CD4-positive, alpha-beta T cell (primary cell): ENCODE measurements around the gene PDE3B. TPM values are rescaled to one million over a fixed set of nuclear protein-coding genes. Genes with fewer than 3 reads are reported as not detected.

Experiments
- ATAC-seq: fragments of 200-7000 bp; cut with Tn5 transposase; one replicate; pipeline ENCODE4 v1.10.0; 2022; ENCODE audit warnings: mild to moderate bottlenecking; ENCODE audit not compliant: poor library complexity
- CTCF ChIA-PET: fragments of 350-600 bp; sonication (Branson Sonifier 250); formaldehyde crosslinking; loops from one replicate; lab custom pipeline; 2021; ENCODE audit warnings: antibody characterized with exemption, inconsistent platforms; lab: Charles Lee
- POLR2A ChIA-PET: fragments of 350-600 bp; sonication (Branson Sonifier 250); formaldehyde crosslinking; loops from one replicate; lab custom pipeline; 2021; ENCODE audit warnings: antibody characterized with exemption, inconsistent platforms; lab: Charles Lee
- DNase-seq, 14 experiments: peaks; one replicate each; pipeline ENCODE4 v3.0.0-alpha.2; 2013 to 2020; ENCODE audit warnings: mixed read lengths in 2 of 14
- H3K27ac ChIP-seq, 2 donors: one replicate each; pipeline versions ENCODE4 v1.5.1 to v1.7.0; 2013; ENCODE audit warnings: low read length in 2 of 2, low read depth in 1 of 2, mild to moderate bottlenecking in 1 of 2
- H3K27me3 ChIP-seq, 2 experiments: 1 replicate in 1 of 2; 2 replicates in 1 of 2; pipeline versions ENCODE4 v1.6.1 to v1.7.0; 2013; ENCODE audit warnings: low read length in 2 of 2, control low read depth in 1 of 2, mild to moderate bottlenecking in 1 of 2, moderate library complexity in 1 of 2; ENCODE audit not compliant: insufficient read depth in 2 of 2, control insufficient read depth in 1 of 2
- H3K36me3 ChIP-seq: one replicate; pipeline ENCODE4 v1.6.1; 2013; ENCODE audit warnings: low read length, control low read depth; ENCODE audit not compliant: insufficient read depth
- H3K4me1 ChIP-seq: one replicate; pipeline ENCODE4 v1.6.1; 2013; ENCODE audit warnings: low read length, control low read depth; ENCODE audit not compliant: insufficient read depth
- H3K4me3 ChIP-seq: one replicate; pipeline ENCODE4 v1.5.1; 2013; ENCODE audit warnings: mild to moderate bottlenecking, low read length, moderate library complexity
- H3K9me3 ChIP-seq, 2 experiments: 1 replicate in 1 of 2; 2 replicates in 1 of 2; pipeline versions ENCODE4 v1.6.1 to v1.7.0; 2013; ENCODE audit warnings: low read length in 2 of 2, mild to moderate bottlenecking in 2 of 2, control low read depth in 1 of 2, moderate library complexity in 1 of 2; ENCODE audit not compliant: control insufficient read depth in 1 of 2, insufficient read depth in 1 of 2
- H3K27ac Mint-ChIP-seq: one replicate; pipeline ENCODE4 v1.8.0; 2020; ENCODE audit warnings: mixed read lengths
- H3K27me3 Mint-ChIP-seq: one replicate; pipeline ENCODE4 v1.8.0; 2021; ENCODE audit warnings: mixed read lengths
- H3K36me3 Mint-ChIP-seq: one replicate; pipeline ENCODE4 v1.8.0; 2021; ENCODE audit warnings: low read depth, mixed read lengths
- H3K4me1 Mint-ChIP-seq: one replicate; pipeline ENCODE4 v1.8.0; 2021; ENCODE audit warnings: low read depth, mixed read lengths
- H3K4me3 Mint-ChIP-seq: one replicate; pipeline ENCODE4 v1.8.0; 2020; ENCODE audit warnings: mild to moderate bottlenecking, mixed read lengths
- H3K9me3 Mint-ChIP-seq: one replicate; pipeline ENCODE4 v1.8.0; 2020; ENCODE audit warnings: mixed read lengths
- intact Hi-C, 2 experiments: fragments of 100-400 bp; cut with DNase I in 1 of 2; cut with micrococcal nuclease in 1 of 2; formaldehyde crosslinking; loops; one replicate each; pipeline versions ENCODE4 v1.15.1 to v1.9.0; 2023 to 2025; cut with DNase I, micrococcal nuclease
- total RNA-seq, 174 experiments: library from RNA in 2 of 174; stranded (reverse) in 2 of 174; gene quantifications; one replicate each; pipeline ENCODE4 v1.2.3 and lab custom pipeline; 2021 to 2026
- TF ChIP-seq, protein P1 (sequence below): fragments of 200-600 bp; IDR thresholded peaks from one replicate; pipeline ENCODE4 v1.8.0; 2022; ENCODE audit warnings: antibody characterized with exemption, mild to moderate bottlenecking

PDE3B gene
- total RNA-seq, 2 experiments from 2014 or later, result 103 to 106 TPM

- H3K4me3 ChIP-seq, result no peak overlapping the region
- H3K4me3 Mint-ChIP-seq, result no peak overlapping the region
- H3K27ac ChIP-seq, result no peak overlapping the region
- intact Hi-C loops, result no loop called here
- H3K36me3 ChIP-seq, result no peaks in the 10 kb centered on the region
- H3K4me1 Mint-ChIP-seq, result peaks cover 65% of the 10 kb centered on the region
- TF ChIP-seq, protein P1, sequence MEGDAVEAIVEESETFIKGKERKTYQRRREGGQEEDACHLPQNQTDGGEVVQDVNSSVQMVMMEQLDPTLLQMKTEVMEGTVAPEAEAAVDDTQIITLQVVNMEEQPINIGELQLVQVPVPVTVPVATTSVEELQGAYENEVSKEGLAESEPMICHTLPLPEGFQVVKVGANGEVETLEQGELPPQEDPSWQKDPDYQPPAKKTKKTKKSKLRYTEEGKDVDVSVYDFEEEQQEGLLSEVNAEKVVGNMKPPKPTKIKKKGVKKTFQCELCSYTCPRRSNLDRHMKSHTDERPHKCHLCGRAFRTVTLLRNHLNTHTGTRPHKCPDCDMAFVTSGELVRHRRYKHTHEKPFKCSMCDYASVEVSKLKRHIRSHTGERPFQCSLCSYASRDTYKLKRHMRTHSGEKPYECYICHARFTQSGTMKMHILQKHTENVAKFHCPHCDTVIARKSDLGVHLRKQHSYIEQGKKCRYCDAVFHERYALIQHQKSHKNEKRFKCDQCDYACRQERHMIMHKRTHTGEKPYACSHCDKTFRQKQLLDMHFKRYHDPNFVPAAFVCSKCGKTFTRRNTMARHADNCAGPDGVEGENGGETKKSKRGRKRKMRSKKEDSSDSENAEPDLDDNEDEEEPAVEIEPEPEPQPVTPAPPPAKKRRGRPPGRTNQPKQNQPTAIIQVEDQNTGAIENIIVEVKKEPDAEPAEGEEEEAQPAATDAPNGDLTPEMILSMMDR, result no peak
- DNase-seq (no peak), ATAC-seq (no peak)
- no peaks in the 10 kb centered on the region for H3K4me1 ChIP-seq
- no peaks in the 10 kb centered on the region for H3K27me3 Mint-ChIP-seq
- peaks cover 72% of the 10 kb centered on the region for H3K36me3 Mint-ChIP-seq
- ChIA-PET CTCF (no interaction called here), POLR2A (interaction anchor here (1.0 to 1.5 kb wide), 2 partner anchors 91 to 95 kb away, joined by 3 to 4 read pairs; no protein-coding TSS in a partner anchor)
- H3K9me3 ChIP-seq, result no peaks in the 10 kb centered on the region
- H3K27ac Mint-ChIP-seq, result peak overlapping the region; percentile 25
- H3K27me3 ChIP-seq, result no peaks in the 10 kb centered on the region
- H3K9me3 Mint-ChIP-seq, result peaks cover 7% of the 10 kb centered on the region
Observed at GRCh38 chr11:14669499-14669898, 25.9 kb downstream of the PDE3B start.

DNA sequence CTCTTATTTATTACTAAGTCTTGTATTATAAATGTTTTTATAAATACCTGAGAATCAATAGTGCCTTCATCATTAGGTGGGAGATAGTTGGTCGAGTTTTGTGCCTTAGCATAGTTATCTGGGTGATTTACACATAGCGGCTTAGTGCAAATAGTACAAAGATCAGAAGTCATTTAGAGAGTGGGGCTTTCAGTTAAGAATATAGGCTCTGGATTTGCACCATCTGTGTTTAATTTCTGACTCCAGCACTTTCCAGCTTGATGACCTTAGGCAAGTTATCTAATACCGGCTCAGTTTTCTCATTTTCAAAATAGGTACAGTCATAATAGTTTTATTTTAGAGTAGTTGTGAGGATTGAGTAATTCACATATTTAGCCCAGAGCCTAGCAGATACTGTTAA lies 26.4 kb downstream of the PDE3B start:
- DNase-seq (no peak), ATAC-seq (no peak)
- intact Hi-C loops, result no loop called here
- peaks cover 69% of the 10 kb centered on the region for H3K4me1 Mint-ChIP-seq
- no peak overlapping the region for H3K4me3 ChIP-seq
- TF ChIP-seq, protein P1, result no peak
- H3K27me3 Mint-ChIP-seq, result no peaks in the 10 kb centered on the region
- H3K36me3 ChIP-seq, result peaks cover 2% of the 10 kb centered on the region
- H3K9me3 Mint-ChIP-seq, result peaks cover 7% of the 10 kb centered on the region
- no peak overlapping the region for H3K4me3 Mint-ChIP-seq
- H3K27ac Mint-ChIP-seq, result peak overlapping the region; percentile 25
- ChIA-PET CTCF (no interaction called here), POLR2A (interaction anchor here (0.6 kb wide), 1 partner anchor 24 kb away, joined by 4 read pairs; no protein-coding TSS in a partner anchor)
- H3K27ac ChIP-seq, result no peak overlapping the region
- H3K9me3 ChIP-seq, result no peaks in the 10 kb centered on the region
- H3K27me3 ChIP-seq, result no peaks in the 10 kb centered on the region
- H3K4me1 ChIP-seq, result no peaks in the 10 kb centered on the region
- H3K36me3 Mint-ChIP-seq, result peaks cover 75% of the 10 kb centered on the region

- no peaks in the 10 kb centered on the region for H3K27me3 Mint-ChIP-seq
- TF ChIP-seq, protein P1, result no peak
- Histone ChIP-seq H3K27me3 (no peaks in the 10 kb centered on the region), H3K9me3 (no peaks in the 10 kb centered on the region), H3K4me1 (no peaks in the 10 kb centered on the region), H3K36me3 (peaks cover 5% of the 10 kb centered on the region), H3K4me3 (no peak overlapping the region), H3K27ac (no peak overlapping the region)
- peaks cover 90% of the 10 kb centered on the region for H3K36me3 Mint-ChIP-seq
- peak overlapping the region; percentile 4 for H3K4me3 Mint-ChIP-seq
- peaks cover 92% of the 10 kb centered on the region for H3K4me1 Mint-ChIP-seq
- intact Hi-C loops, result no loop called here
- peaks cover 7% of the 10 kb centered on the region for H3K9me3 Mint-ChIP-seq
- ATAC-seq, result no peak
- ChIA-PET CTCF (interaction anchor here (1.2 kb wide), 1 partner anchor 27 kb away, joined by 3 read pairs; no protein-coding TSS in a partner anchor), POLR2A (no interaction called here)
- H3K27ac Mint-ChIP-seq, result peak overlapping the region; percentile 48
- no peak for DNase-seq
Observed at GRCh38 chr11:14672635-14673034, 29.0 kb downstream of the PDE3B start.
